WTC11 (cell line): ENCODE data around the gene PROX2. TPM values are rescaled to one million over a fixed set of nuclear protein-coding genes. Genes with fewer than 3 reads are reported as not detected.

ENCODE experiments used
- ATAC-seq: fragments of 200-7000 bp; cut with Tn5 transposase; 2 replicates; pipeline ENCODE4 v1.10.0; 2021; ENCODE audit warnings: mild to moderate bottlenecking, moderate library complexity
- CTCF ChIA-PET: fragments of 300-600 bp; sonication (Branson Sonifier 250); formaldehyde crosslinking; loops from one replicate; lab custom pipeline; 2021; ENCODE audit warnings: antibody characterized with exemption; lab: Charles Lee
- POLR2A ChIA-PET: fragments of 350-600 bp; sonication (Branson Sonifier 250); formaldehyde crosslinking; loops from one replicate; lab custom pipeline; 2021; ENCODE audit warnings: antibody characterized with exemption; lab: Charles Lee
- DNase-seq: peaks from one replicate; pipeline ENCODE4 v3.0.0; 2021; ENCODE audit warnings: low spot score
- H3K27ac Mint-ChIP-seq: 2 replicates; pipeline ENCODE4 v1.8.0; 2021; ENCODE audit warnings: mixed read lengths
- H3K27me3 Mint-ChIP-seq: 2 replicates; pipeline ENCODE4 v1.8.0; 2021; ENCODE audit warnings: low read depth, mild to moderate bottlenecking, moderate library complexity, mixed read lengths
- H3K36me3 Mint-ChIP-seq: 2 replicates; pipeline ENCODE4 v1.8.0; 2021; ENCODE audit warnings: mixed read lengths
- H3K4me1 Mint-ChIP-seq: 2 replicates; pipeline ENCODE4 v1.8.0; 2022; ENCODE audit warnings: mixed read lengths
- H3K4me3 Mint-ChIP-seq: 2 replicates; pipeline ENCODE4 v1.8.0; 2021; ENCODE audit warnings: mild to moderate bottlenecking, moderate library complexity, mixed read lengths
- H3K9me3 Mint-ChIP-seq: 2 replicates; pipeline ENCODE4 v1.8.0; 2021; ENCODE audit warnings: mixed read lengths
- AR ChIP-seq: fragments of 250-450 bp; sonication (Bioruptor Pico); IDR thresholded peaks from 2 replicates; pipeline ENCODE4 v1.9.0; 2021; ENCODE audit warnings: mild to moderate bottlenecking
- ARID4B ChIP-seq: sonication (generic); formaldehyde crosslinking; IDR thresholded peaks from 2 replicates; pipeline ENCODE4 v1.8.0; 2023; ENCODE audit warnings: missing genetic modification reagents, mild to moderate bottlenecking, borderline replicate concordance
- ATF6 ChIP-seq: sonication (generic); formaldehyde crosslinking; IDR thresholded peaks from 2 replicates; pipeline ENCODE4 v1.8.1; 2023; ENCODE audit warnings: mild to moderate bottlenecking, missing genetic modification reagents
- CREB1 ChIP-seq: sonication (generic); formaldehyde crosslinking; IDR thresholded peaks from 2 replicates; pipeline ENCODE4 v1.8.0; 2023; ENCODE audit warnings: mild to moderate bottlenecking, missing genetic modification reagents
- ETV6 ChIP-seq: sonication (generic); formaldehyde crosslinking; IDR thresholded peaks from 2 replicates; pipeline ENCODE4 v1.8.1; 2022; ENCODE audit warnings: mild to moderate bottlenecking, missing genetic modification reagents
- GABPB1 ChIP-seq: sonication (generic); formaldehyde crosslinking; IDR thresholded peaks from 2 replicates; pipeline ENCODE4 v1.8.1; 2023; ENCODE audit warnings: mild to moderate bottlenecking, missing genetic modification reagents
- HMGA2 ChIP-seq: fragments of 250-450 bp; sonication (Bioruptor Pico); IDR thresholded peaks from 2 replicates; pipeline ENCODE4 v1.4.0; 2021; ENCODE audit warnings: mild to moderate bottlenecking, moderate library complexity
- MYBL2 ChIP-seq: sonication (generic); formaldehyde crosslinking; IDR thresholded peaks from 2 replicates; pipeline ENCODE4 v1.8.1; 2023; ENCODE audit warnings: mild to moderate bottlenecking, moderate library complexity, missing genetic modification reagents
- NFE2L1 ChIP-seq: sonication (generic); formaldehyde crosslinking; IDR thresholded peaks from 2 replicates; pipeline ENCODE4 v1.8.1; 2023; ENCODE audit warnings: missing genetic modification reagents
- PREB ChIP-seq: sonication (generic); formaldehyde crosslinking; IDR thresholded peaks from 2 replicates; pipeline ENCODE4 v1.8.1; 2022; ENCODE audit warnings: mild to moderate bottlenecking, missing genetic modification reagents, moderate library complexity, borderline replicate concordance
- PRRX2 ChIP-seq: fragments of 250-450 bp; sonication (Bioruptor Pico); IDR thresholded peaks from 2 replicates; pipeline ENCODE4 v1.8.0; 2021; ENCODE audit warnings: mild to moderate bottlenecking
- RELA ChIP-seq: sonication (generic); formaldehyde crosslinking; IDR thresholded peaks from 2 replicates; pipeline ENCODE4 v1.8.1; 2022; ENCODE audit warnings: missing genetic modification reagents, mild to moderate bottlenecking, borderline replicate concordance
- SMAD3 ChIP-seq: sonication (generic); formaldehyde crosslinking; IDR thresholded peaks from 2 replicates; pipeline ENCODE4 v1.8.0; 2022; ENCODE audit warnings: missing genetic modification reagents, mild to moderate bottlenecking, borderline replicate concordance
- SOX15 ChIP-seq: fragments of 250-450 bp; sonication (Bioruptor Pico); IDR thresholded peaks from 2 replicates; pipeline ENCODE4 v1.9.0; 2021; ENCODE audit warnings: mild to moderate bottlenecking
- ZNF219 ChIP-seq: sonication (generic); formaldehyde crosslinking; IDR thresholded peaks from 2 replicates; pipeline ENCODE4 v1.8.0; 2023; ENCODE audit warnings: missing genetic modification reagents, mild to moderate bottlenecking, borderline replicate concordance
- ZNF232 ChIP-seq: sonication (generic); formaldehyde crosslinking; IDR thresholded peaks from 2 replicates; pipeline ENCODE4 v1.8.0; 2022; ENCODE audit warnings: mild to moderate bottlenecking, missing genetic modification reagents
- ZNF423 ChIP-seq: fragments of 250-450 bp; sonication (Bioruptor Pico); IDR thresholded peaks from 2 replicates; pipeline ENCODE4 v2.1.2; 2022; ENCODE audit warnings: mild to moderate bottlenecking, moderate library complexity
- ZSCAN18 ChIP-seq: fragments of 250-450 bp; sonication (Bioruptor Pico); IDR thresholded peaks from 2 replicates; pipeline ENCODE4 v2.1.2; 2022; ENCODE audit warnings: mild to moderate bottlenecking, moderate library complexity
- total RNA-seq: library from RNA; stranded (reverse); gene quantifications from 3 replicates; pipeline ENCODE4 v1.2.3, GENCODE V29; 2021

Gene PROX2
- total RNA-seq, 1 experiment from 2014 or later = 0.04 TPM

GRCh38 chr14:74896400-74896799, 20.5 kb upstream of the PROX2 start:
- ATAC-seq = no peak
- ChIA-PET CTCF (interaction anchor here (0.8 to 1.8 kb wide), 6 partner anchors 9 to 49 kb away, joined by 3 to 9 read pairs (median 4); no protein-coding TSS in a partner anchor), POLR2A (no interaction called here)
- Mint-ChIP-seq H3K4me3 (no peak overlapping the region), H3K27ac (no peak overlapping the region), H3K9me3 (no peaks in the 10 kb centered on the region), H3K27me3 (no peaks in the 10 kb centered on the region), H3K36me3 (peaks cover 93% of the 10 kb centered on the region), H3K4me1 (no peaks in the 10 kb centered on the region)
- no peak for DNase-seq
- no peak for TF ChIP-seq ZNF219 (CRISPR knock-in tag)
- TF ChIP-seq RELA (CRISPR knock-in tag) = no peak
- TF ChIP-seq ZNF232 (CRISPR knock-in tag) = no peak
- no peak for TF ChIP-seq ATF6 (CRISPR knock-in tag)
- no peak for TF ChIP-seq ARID4B (CRISPR knock-in tag)
- TF ChIP-seq PREB = no peak
- no peak for TF ChIP-seq CREB1 (CRISPR knock-in tag)
- TF ChIP-seq GABPB1 (CRISPR knock-in tag) = no peak
- TF ChIP-seq ETV6 (CRISPR knock-in tag) = no peak
- TF ChIP-seq ZSCAN18 (CRISPR knock-in tag) = no peak
- TF ChIP-seq HMGA2 (CRISPR knock-in tag) = no peak
- no peak for TF ChIP-seq PRRX2
- TF ChIP-seq SMAD3 (CRISPR knock-in tag) = no peak
- no peak for TF ChIP-seq ZNF423
- no peak for TF ChIP-seq SOX15 (CRISPR knock-in tag)
- no peak for TF ChIP-seq MYBL2 (CRISPR knock-in tag)

- ATAC-seq = no peak
- DNase-seq = no peak
- Mint-ChIP-seq H3K36me3 (peaks cover 87% of the 10 kb centered on the region), H3K27me3 (no peaks in the 10 kb centered on the region), H3K4me3 (no peak overlapping the region), H3K4me1 (peaks cover 3% of the 10 kb centered on the region), H3K27ac (no peak overlapping the region), H3K9me3 (no peaks in the 10 kb centered on the region)
- ChIA-PET CTCF (interaction anchor here (0.7 to 2.7 kb wide), 7 partner anchors 12 to 51 kb away, joined by 3 to 18 read pairs (median 4); partner anchors contain the start of gene PROX2), POLR2A (interaction anchor here (0.6 kb wide), 1 partner anchor 377 kb away, joined by 3 read pairs; no protein-coding TSS in a partner anchor)
- no peak for TF ChIP-seq PRRX2
- TF ChIP-seq NFE2L1 = no peak
- TF ChIP-seq AR (CRISPR knock-in tag) = no peak
- no peak for TF ChIP-seq ARID4B (CRISPR knock-in tag)
Observed at GRCh38 chr14:74893614-74894091, 17.7 kb upstream of the PROX2 start.
